HepG2 (cell line): ENCODE data around the gene LRRC32. TPM values are rescaled to one million over a fixed set of nuclear protein-coding genes. Genes with fewer than 3 reads are reported as not detected.
A peak's percentile ranks its signal among the peaks of the same experiment; 100 is the strongest.

Experiments used
- ATAC-seq: fragments of 200-7000 bp; cut with Tn5 transposase; 3 replicates; pipeline ENCODE4 v1.9.1; 2020; ENCODE audit warnings: mild to moderate bottlenecking, moderate library complexity
- BruUV-seq: library from RNA; stranded (reverse); fragments of 400-500 nt; replicated peaks from 2 replicates; lab custom pipeline; 2021; lab: Mats Ljungman, UMichigan
- CTCF ChIA-PET: fragments of 300-600 bp; formaldehyde crosslinking; extraction: SDS; loops from one replicate; lab custom pipeline; 2021; ENCODE audit warnings: low total read pairs, inconsistent platforms, low intra/inter-chr PET ratio; lab: Yijun Ruan, JAX
- POLR2A ChIA-PET: fragments of 350-600 bp; sonication (Branson Sonifier 250); formaldehyde crosslinking; loops from one replicate; lab custom pipeline; 2020; ENCODE audit warnings: antibody characterized with exemption, inconsistent platforms; lab: Yijun Ruan, JAX
- DNase-seq: peaks from one replicate; pipeline ENCODE4 v3.0.0-alpha.2; 2015; ENCODE audit warnings: low spot score
- FAIRE-seq: peaks from 3 replicates; lab custom pipeline; 2011; peaks lifted over from hg19 to GRCh38; lab: Jason Lieb, UNC
- H2AFZ ChIP-seq: one replicate; pipeline ENCODE4 v1.6.1; 2011; ENCODE audit warnings: low read length, inconsistent platforms
- H3K27ac ChIP-seq: fragments of 300-600 bp; 3 replicates; pipeline ENCODE4 v1.8.0; 2011; ENCODE audit warnings: mixed run types, mild to moderate bottlenecking, mixed read lengths, low read length, inconsistent platforms; ENCODE audit not compliant: insufficient read depth; ENCODE audit errors: extremely low read length
- H3K27me3 ChIP-seq, 2 experiments: fragments of 200-600 bp in 1 of 2; 2 replicates in 1 of 2; 3 replicates in 1 of 2; pipeline versions ENCODE4 v1.6.0 to v1.8.0; 2011; ENCODE audit warnings: low read length in 2 of 2, mild to moderate bottlenecking in 2 of 2, moderate library complexity in 2 of 2, inconsistent platforms in 1 of 2; ENCODE audit not compliant: insufficient read depth in 2 of 2, control insufficient read depth in 1 of 2
- H3K36me3 ChIP-seq, 2 experiments: fragments of 200-600 bp in 1 of 2; replicated peaks in 1 of 2; 2 replicates in 1 of 2; 3 replicates in 1 of 2; pipeline versions ENCODE4 v1.5.1 to v1.8.0; 2011; ENCODE audit warnings: low read length in 2 of 2, inconsistent platforms in 1 of 2; ENCODE audit not compliant: insufficient read depth in 2 of 2, control insufficient read depth in 1 of 2
- H3K4me1 ChIP-seq: 2 replicates; pipeline ENCODE4 v1.5.1; 2012; ENCODE audit warnings: low read length, inconsistent platforms; ENCODE audit not compliant: insufficient read depth
- H3K4me2 ChIP-seq: 2 replicates; pipeline ENCODE4 v1.6.0; 2011; ENCODE audit warnings: low read depth, low read length, inconsistent platforms
- H3K4me3 ChIP-seq, 3 experiments: fragments of 200-600 bp in 1 of 3; sonication (generic), shearing (Covaris generic) in 1 of 3; replicated peaks in 1 of 3; 2 replicates each; pipeline ENCODE4 v1.5.1; 2011 to 2016; ENCODE audit warnings: low read length in 3 of 3, inconsistent platforms in 2 of 3, low read depth in 2 of 3, mild to moderate bottlenecking in 2 of 3, control low read depth in 1 of 3, mixed read lengths in 1 of 3; ENCODE audit not compliant: insufficient read depth in 1 of 3
- H3K79me2 ChIP-seq: one replicate; pipeline ENCODE4 v1.6.1; 2011; ENCODE audit warnings: low read length, inconsistent platforms; ENCODE audit not compliant: insufficient read depth
- H3K9ac ChIP-seq: 2 replicates; pipeline ENCODE4 v1.6.0; 2011; ENCODE audit warnings: mild to moderate bottlenecking, low read depth, low read length, inconsistent platforms; ENCODE audit not compliant: insufficient read depth
- H3K9me3 ChIP-seq: 2 replicates; pipeline ENCODE4 v1.5.1; 2012; ENCODE audit warnings: mild to moderate bottlenecking, low read length
- H4K20me1 ChIP-seq: 2 replicates; pipeline ENCODE4 v1.6.0; 2011; ENCODE audit warnings: inconsistent platforms, mild to moderate bottlenecking, low read length, moderate library complexity; ENCODE audit not compliant: insufficient read depth
- FOXJ3 ChIP-seq: sonication (generic); formaldehyde crosslinking; IDR thresholded peaks from 2 replicates; pipeline ENCODE4 v1.4.0; 2020; ENCODE audit warnings: missing genetic modification reagents, mild to moderate bottlenecking, borderline replicate concordance
- FOXO4 ChIP-seq: sonication (generic); formaldehyde crosslinking; conservative IDR thresholded peaks from 2 replicates; pipeline ENCODE4 v1.8.1; 2023; ENCODE audit warnings: missing genetic modification reagents
- PCBP1 ChIP-seq: fragments of 200-400 bp; formaldehyde crosslinking; IDR thresholded peaks from 2 replicates; pipeline ENCODE4 v1.6.1; 2017; ENCODE audit warnings: mild to moderate bottlenecking, low read depth, low read length, borderline replicate concordance
- ZFP41 ChIP-seq: sonication (generic); formaldehyde crosslinking; IDR thresholded peaks from 2 replicates; pipeline ENCODE4 v1.4.0; 2020; ENCODE audit warnings: mild to moderate bottlenecking, missing genetic modification reagents, borderline replicate concordance
- ZNF343 ChIP-seq: sonication (generic); formaldehyde crosslinking; IDR thresholded peaks from 2 replicates; pipeline ENCODE4 v1.4.0; 2020; ENCODE audit warnings: mild to moderate bottlenecking, missing genetic modification reagents
- ZNF768 ChIP-seq: sonication (generic); formaldehyde crosslinking; IDR thresholded peaks from 2 replicates; pipeline ENCODE4 v1.4.0; 2020; ENCODE audit warnings: missing genetic modification reagents
- WGBS: methylation state at CpG from one replicate; pipeline ENCODE4 v1.1.6; 2017; ENCODE audit warnings: low lambda C conversion rate; 5-methylcytosine and 5-hydroxymethylcytosine counted together
- in situ Hi-C: cut with HindIII; loops from 2 replicates; pipeline ENCODE4 v1.10.0; 2017; ENCODE audit warnings: low pct_unique_long_range_greater_than_20kb; ENCODE audit not compliant: extremely low pct_ligation_motif_present
- intact Hi-C: fragments of 100-400 bp; cut with micrococcal nuclease; formaldehyde crosslinking; loops from one replicate; pipeline ENCODE4 v1.10.0; 2022; ENCODE audit not compliant: unreplicated experiment
- polyA plus RNA-seq, 8 experiments: library from polyadenylated mRNA; depleted of rRNA in 3 of 8; stranded (reverse) in 7 of 8; unstranded in 1 of 8; fragments of >200 nt; fragmentation: Illumina TruSeq in 4 of 8; extraction: Trizol in 4 of 8; gene quantifications; 2 replicates each; pipeline versions ENCODE4 v1.2.1 to v1.2.3, GENCODE V29; 2011 to 2016; ENCODE audit warnings: low read depth in 4 of 8, missing spikeins in 1 of 8, mixed read lengths in 1 of 8; ENCODE audit not compliant: insufficient read depth in 1 of 8
- total RNA-seq, 5 experiments: library from RNA; depleted of rRNA; stranded (reverse); fragments of >200 nt; fragmentation: Illumina TruSeq; extraction: Trizol; gene quantifications; 2 replicates each; pipeline ENCODE4 v1.2.3, GENCODE V29; 2016; ENCODE audit warnings: low read depth in 1 of 5
- TF ChIP-seq, protein P1 (sequence below): sonication (generic); formaldehyde crosslinking; IDR thresholded peaks from 2 replicates; pipeline ENCODE4 v1.9.0; 2021; ENCODE audit warnings: missing genetic modification reagents, borderline replicate concordance

The LRRC32 gene
- total and polyA plus RNA-seq, 2 of the 13 experiments (the other 11 are each of a cell fraction or from before 2014, with no cell fraction given), result 0.07 TPM; not detected in 1

- TF ChIP-seq, protein P1, sequence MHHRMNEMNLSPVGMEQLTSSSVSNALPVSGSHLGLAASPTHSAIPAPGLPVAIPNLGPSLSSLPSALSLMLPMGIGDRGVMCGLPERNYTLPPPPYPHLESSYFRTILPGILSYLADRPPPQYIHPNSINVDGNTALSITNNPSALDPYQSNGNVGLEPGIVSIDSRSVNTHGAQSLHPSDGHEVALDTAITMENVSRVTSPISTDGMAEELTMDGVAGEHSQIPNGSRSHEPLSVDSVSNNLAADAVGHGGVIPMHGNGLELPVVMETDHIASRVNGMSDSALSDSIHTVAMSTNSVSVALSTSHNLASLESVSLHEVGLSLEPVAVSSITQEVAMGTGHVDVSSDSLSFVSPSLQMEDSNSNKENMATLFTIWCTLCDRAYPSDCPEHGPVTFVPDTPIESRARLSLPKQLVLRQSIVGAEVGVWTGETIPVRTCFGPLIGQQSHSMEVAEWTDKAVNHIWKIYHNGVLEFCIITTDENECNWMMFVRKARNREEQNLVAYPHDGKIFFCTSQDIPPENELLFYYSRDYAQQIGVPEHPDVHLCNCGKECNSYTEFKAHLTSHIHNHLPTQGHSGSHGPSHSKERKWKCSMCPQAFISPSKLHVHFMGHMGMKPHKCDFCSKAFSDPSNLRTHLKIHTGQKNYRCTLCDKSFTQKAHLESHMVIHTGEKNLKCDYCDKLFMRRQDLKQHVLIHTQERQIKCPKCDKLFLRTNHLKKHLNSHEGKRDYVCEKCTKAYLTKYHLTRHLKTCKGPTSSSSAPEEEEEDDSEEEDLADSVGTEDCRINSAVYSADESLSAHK, result no peak
- TF ChIP-seq ZFP41 (CRISPR knock-in tag), result no peak
- no peak for TF ChIP-seq PCBP1
- no peak for TF ChIP-seq FOXJ3 (CRISPR knock-in tag)
- TF ChIP-seq FOXO4 (CRISPR knock-in tag), result 0 out of 2 replicates have a peak, but pooled peaks have one; percentile 63
- TF ChIP-seq ZNF768 (CRISPR knock-in tag), result peak; percentile 52; the same call in 1 of the 2 replicates
- no peak for TF ChIP-seq ZNF343 (CRISPR knock-in tag)
- Histone ChIP-seq H3K9ac (no peak overlapping the region), H3K4me2 (no peak overlapping the region), H3K79me2 (no peaks in the 10 kb centered on the region), H3K9me3 (no peaks in the 10 kb centered on the region), H4K20me1 (no peaks in the 10 kb centered on the region), H2AFZ (no peak overlapping the region), H3K4me3 (no peak overlapping the region), H3K36me3 (no peaks in the 10 kb centered on the region), H3K27me3 (peaks cover 0 to 2% of the 10 kb centered on the region in 2 experiments; a peak in 3 of 5 replicates), H3K27ac (no peak overlapping the region), H3K4me1 (no peaks in the 10 kb centered on the region)
- CTCF ChIA-PET, result no interaction called here
- FAIRE-seq (no peak), ATAC-seq (peak; percentile 24; the same call in 1 of the 3 replicates), DNase-seq (no peak)
- in situ Hi-C loops, result no loop called here
- POLR2A ChIA-PET, result no interaction called here
- WGBS, result 61% methylated on average over 4 of the region's 10 CpGs
- intact Hi-C loops, result no loop called here
- BruUV-seq, result no TSS peak
These were observed 41.3 kb downstream of the LRRC32 start for GRCh38 chr11:76629116-76629852.
